GM19240 (cell line): Measurements from ENCODE around the gene SPPL3.
"Not testable (repeated sequence)": the region's sequence is repeated elsewhere in the genome, so short reads cannot be mapped to it uniquely, and the experiment has no call there.

Source experiments
- DNase-seq: peaks from one replicate; pipeline ENCODE4 v3.0.0; 2011; ENCODE audit warnings: low spot score; ENCODE audit not compliant: insufficient read length

SPPL3 gene

GRCh38 chr12:120904197-120904773 is at the start of gene SPPL3:
Gene SPPL3, minus strand, starts transcription at chr12:120904358. Its CDS starts 491 bp downstream, at chr12:120903867.
- peak; percentile 87 for DNase-seq

- no peak for DNase-seq
Measured at GRCh38 chr12:120950807-120951206, 46.6 kb upstream of the SPPL3 start.

- DNase-seq, result not testable (repeated sequence)
Measured at GRCh38 chr12:120950260-120950799, 46.2 kb upstream of the SPPL3 start.

GRCh38 chr12:120945516-120945915 is 41.4 kb upstream of the SPPL3 start:
- not testable (repeated sequence) for DNase-seq

- peak; percentile 61 for DNase-seq
Measured at GRCh38 chr12:120944645-120945217, 40.6 kb upstream of the SPPL3 start.

GRCh38 chr12:120943482-120943881 is 39.3 kb upstream of the SPPL3 start:
- no peak for DNase-seq

GRCh38 chr12:120941846-120942405 is 37.8 kb upstream of the SPPL3 start:
- no peak for DNase-seq

- no peak for DNase-seq
Measured at GRCh38 chr12:120941412-120941811, 37.3 kb upstream of the SPPL3 start.

- DNase-seq, result no peak
Measured at GRCh38 chr12:120940799-120941198, 36.6 kb upstream of the SPPL3 start.

GRCh38 chr12:120940006-120940405 is 35.8 kb upstream of the SPPL3 start:
- no peak for DNase-seq

- no peak for DNase-seq
Measured at GRCh38 chr12:120939523-120939922, 35.4 kb upstream of the SPPL3 start.

GRCh38 chr12:120938496-120938895 is 34.3 kb upstream of the SPPL3 start:
- no peak for DNase-seq

GRCh38 chr12:120936197-120936596 is 32.0 kb upstream of the SPPL3 start:
- DNase-seq, result no peak

GRCh38 chr12:120933786-120934185 is 29.6 kb upstream of the SPPL3 start:
- no peak for DNase-seq

GRCh38 chr12:120932956-120933526 is 28.9 kb upstream of the SPPL3 start:
- no peak for DNase-seq

- DNase-seq, result no peak
Measured at GRCh38 chr12:120932058-120932457, 27.9 kb upstream of the SPPL3 start.

GRCh38 chr12:120930032-120930431 is 25.9 kb upstream of the SPPL3 start:
- no peak for DNase-seq

GRCh38 chr12:120928864-120929652 is 24.9 kb upstream of the SPPL3 start:
- DNase-seq, result no peak

- DNase-seq, result no peak
Measured at GRCh38 chr12:120925740-120926563, 21.8 kb upstream of the SPPL3 start.

GRCh38 chr12:120922279-120922678 is 18.1 kb upstream of the SPPL3 start:
- DNase-seq, result no peak

GRCh38 chr12:120921637-120922036 is 17.5 kb upstream of the SPPL3 start:
- no peak for DNase-seq
